Fibroblast of lung (primary cell): ENCODE results near the gene DNALI1. TPM values are rescaled to one million over a fixed set of nuclear protein-coding genes. Genes with fewer than 3 reads are reported as not detected.

Experiments used
- DNase-seq, 2 donors: peaks; one replicate each; pipeline versions ENCODE4 v3.0.0 to v3.0.0-alpha.2; 2010; ENCODE audit warnings: low read depth in 2 of 2
- H2AFZ ChIP-seq: 2 replicates; pipeline ENCODE4 v1.5.1; 2012; ENCODE audit warnings: low read length, control low read depth, inconsistent platforms
- H3K27ac ChIP-seq: 2 replicates; pipeline ENCODE4 v1.5.1; 2011; ENCODE audit warnings: low read length, control low read depth; ENCODE audit not compliant: insufficient read depth
- H3K27me3 ChIP-seq: 2 replicates; pipeline ENCODE4 v1.5.1; 2011; ENCODE audit warnings: mild to moderate bottlenecking, low read length; ENCODE audit not compliant: control insufficient read depth, insufficient read depth
- H3K36me3 ChIP-seq: 2 replicates; pipeline ENCODE4 v1.5.1; 2011; ENCODE audit warnings: low read length; ENCODE audit not compliant: control insufficient read depth, insufficient read depth
- H3K4me1 ChIP-seq: 2 replicates; pipeline ENCODE4 v1.5.1; 2011; ENCODE audit warnings: low read length; ENCODE audit not compliant: control insufficient read depth, insufficient read depth; ENCODE audit errors: extremely low read depth
- H3K4me2 ChIP-seq: 2 replicates; pipeline ENCODE4 v1.5.1; 2011; ENCODE audit warnings: low read length, control low read depth; ENCODE audit not compliant: insufficient read depth; ENCODE audit errors: extremely low read depth
- H3K4me3 ChIP-seq, 4 experiments: fragments of 200-600 bp in 1 of 4; sonication (generic) in 1 of 4; replicated peaks in 1 of 4; 2 replicates each; pipeline ENCODE4 v1.5.1; 2011 to 2016; ENCODE audit warnings: low read length in 4 of 4, low read depth in 3 of 4, mild to moderate bottlenecking in 3 of 4, control low read depth in 2 of 4, inconsistent platforms in 1 of 4, mixed read lengths in 1 of 4; ENCODE audit not compliant: insufficient read depth in 1 of 4; ENCODE audit errors: control extremely low read depth in 1 of 4
- H3K79me2 ChIP-seq: 2 replicates; pipeline ENCODE4 v1.5.1; 2012; ENCODE audit warnings: mild to moderate bottlenecking, low read length, inconsistent platforms; ENCODE audit not compliant: control insufficient read depth, insufficient read depth
- H3K9ac ChIP-seq: 2 replicates; pipeline ENCODE4 v1.5.1; 2011; ENCODE audit warnings: mild to moderate bottlenecking, low read length, control low read depth; ENCODE audit not compliant: insufficient read depth
- H3K9me3 ChIP-seq: 2 replicates; pipeline ENCODE4 v1.5.1; 2012; ENCODE audit warnings: low read depth, low read length; ENCODE audit not compliant: control insufficient read depth, insufficient read depth
- H4K20me1 ChIP-seq: 2 replicates; pipeline ENCODE4 v1.5.1; 2011; ENCODE audit warnings: low read length; ENCODE audit not compliant: control insufficient read depth, insufficient read depth; ENCODE audit errors: extremely low read depth
- CTCF ChIP-seq, 2 donors: IDR thresholded peaks in 1 of 2; conservative IDR thresholded peaks in 1 of 2; 1 replicate in 1 of 2; 2 replicates in 1 of 2; pipeline ENCODE4 v1.5.1; 2011 to 2012; ENCODE audit warnings: low read length in 2 of 2, control low read depth in 1 of 2, inconsistent platforms in 1 of 2, low read depth in 1 of 2, mild to moderate bottlenecking in 1 of 2
- EZH2 ChIP-seq: IDR thresholded peaks from 2 replicates; pipeline ENCODE4 v1.5.1; 2012; ENCODE audit warnings: low read length, control low read depth, mild to moderate bottlenecking; ENCODE audit errors: missing control alignments
- polyA minus RNA-seq: library from RNA; depleted of rRNA, polyadenylated mRNA; stranded (reverse); fragments of >200 nt; gene quantifications from 2 replicates; pipeline ENCODE4 v1.2.3, GENCODE V29; 2011; ENCODE audit warnings: low replicate concordance
- polyA plus RNA-seq, 2 donors: library from polyadenylated mRNA; depleted of rRNA in 1 of 2; stranded (reverse) in 1 of 2; unstranded in 1 of 2; fragments of >200 nt; gene quantifications; 2 replicates each; pipeline ENCODE4 v1.2.1, GENCODE V29; 2011 to 2012; ENCODE audit warnings: missing spikeins in 1 of 2
- total RNA-seq: library from RNA; depleted of rRNA; stranded (reverse); fragments of >200 nt; gene quantifications from 2 replicates; pipeline ENCODE4 v1.2.1, GENCODE V29; 2014

Gene DNALI1
- total RNA-seq (3.6 and 5.0 TPM in 2 replicates), polyA plus RNA-seq (8.3 and 13.4 TPM in 2 replicates), polyA minus RNA-seq (5.5 and 18.9 TPM in 2 replicates)
- polyA plus RNA-seq (2012), result 20.5 and 23.2 TPM in 2 replicates

DNA sequence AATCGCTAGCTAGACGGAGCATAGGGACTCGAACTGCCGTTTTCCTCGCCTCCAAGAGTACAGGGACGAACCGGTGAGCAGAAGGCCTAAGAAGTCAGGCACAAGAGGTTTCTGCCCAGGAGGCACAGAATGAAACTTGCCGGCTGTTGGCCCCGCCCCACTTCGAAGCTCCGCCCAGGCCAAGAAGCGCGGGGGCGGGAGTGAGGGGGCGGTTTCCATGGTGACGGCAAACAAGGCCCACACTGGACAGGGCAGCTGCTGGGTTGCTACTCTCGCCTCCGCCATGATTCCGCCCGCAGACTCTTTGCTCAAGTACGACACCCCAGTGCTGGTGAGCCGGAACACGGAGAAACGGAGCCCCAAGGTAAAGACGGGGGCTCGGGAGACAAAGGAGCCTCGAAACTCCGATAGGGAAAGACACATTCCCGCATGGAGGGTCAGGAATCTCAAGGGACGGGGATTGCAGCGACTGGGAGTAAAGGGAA is at the start of gene DNALI1:
DNALI1 (plus strand) TSS at position 229 of the 485 bp plus-strand sequence; CDS start at position 284, 55 bp downstream.
- Histone ChIP-seq H4K20me1 (no peaks in the 10 kb centered on the region), H3K9ac (peak within 1 kb of the TSS; percentile 59), H3K36me3 (peaks cover 1% of the 10 kb centered on the region), H2AFZ (peak within 1 kb of the TSS; percentile 87), H3K27ac (peak within 1 kb of the TSS; percentile 62), H3K9me3 (no peaks in the 10 kb centered on the region), H3K4me2 (peak within 1 kb of the TSS; percentile 84), H3K4me3 (peak within 1 kb of the TSS; percentile 22 to 81 (median 46)), H3K27me3 (no peaks in the 10 kb centered on the region), H3K79me2 (peaks cover 23% of the 10 kb centered on the region), H3K4me1 (peaks cover 17% of the 10 kb centered on the region)
- TF ChIP-seq CTCF (conservative IDR thresholded peaks at IDR 0.05 in 1 of 2, IDR thresholded peaks at IDR 0.05 in 1 of 2; ENCODE audit: low read depth in 1 of 2, low read length in 2 of 2), result no peak
- no peak for TF ChIP-seq EZH2
- peak; percentile 87 to 92 for DNase-seq

DNA sequence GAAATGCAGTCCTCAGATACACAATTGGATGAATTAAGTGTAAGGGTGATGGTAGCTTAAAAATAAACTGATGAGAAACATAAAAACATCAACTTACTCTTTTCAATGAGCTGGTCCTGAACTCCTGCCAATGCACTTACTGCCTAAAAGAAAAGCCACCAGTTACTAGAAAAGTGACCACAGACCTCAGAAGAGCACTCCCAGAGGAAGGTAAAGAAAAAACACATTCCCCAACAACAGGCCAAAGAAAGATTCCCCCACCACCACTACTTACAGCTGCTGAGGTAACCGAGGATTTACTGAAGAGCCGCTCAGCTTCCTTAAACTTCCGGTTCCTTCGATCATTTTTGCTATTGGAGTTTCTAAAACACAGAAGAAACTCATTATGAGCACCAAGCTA is 47.6 kb upstream of the DNALI1 start:
- no peak overlapping the region for H3K9ac ChIP-seq
- H3K27me3 ChIP-seq, result no peaks in the 10 kb centered on the region
- peaks cover 2% of the 10 kb centered on the region for H3K36me3 ChIP-seq
- H4K20me1 ChIP-seq, result no peaks in the 10 kb centered on the region
- TF ChIP-seq CTCF (conservative IDR thresholded peaks at IDR 0.05 in 1 of 2, IDR thresholded peaks at IDR 0.05 in 1 of 2; ENCODE audit: low read depth in 1 of 2, low read length in 2 of 2) (peak; percentile 14 to 37), EZH2 (no peak)
- no peak overlapping the region for H3K4me2 ChIP-seq
- no peaks in the 10 kb centered on the region for H3K9me3 ChIP-seq
- H3K27ac ChIP-seq, result no peak overlapping the region
- no peak overlapping the region for H2AFZ ChIP-seq
- no peaks in the 10 kb centered on the region for H3K4me1 ChIP-seq
- no peak overlapping the region for H3K4me3 ChIP-seq
- DNase-seq, result peak in 1 of 2 donors; percentile 54
- peaks cover 15% of the 10 kb centered on the region for H3K79me2 ChIP-seq

- DNase-seq, result peak in 1 of 2 donors; percentile 12
Measured at GRCh38 chr1:37513795-37514349, 42.9 kb upstream of the DNALI1 start.

More at GRCh38 chr1:37513795-37514349, 42.9 kb upstream of the DNALI1 start:
- TF ChIP-seq EZH2, result no peak
- no peak for TF ChIP-seq CTCF (conservative IDR thresholded peaks at IDR 0.05 in 1 of 2, IDR thresholded peaks at IDR 0.05 in 1 of 2; ENCODE audit: low read depth in 1 of 2, low read length in 2 of 2)
- Histone ChIP-seq H3K9ac (peak overlapping the region; percentile 58), H3K9me3 (no peaks in the 10 kb centered on the region), H3K4me3 (peak overlapping the region; percentile 83 to 90 (median 85)), H3K4me2 (peak overlapping the region; percentile 94), H3K27ac (peak overlapping the region; percentile 72), H3K36me3 (no peaks in the 10 kb centered on the region), H3K27me3 (no peaks in the 10 kb centered on the region), H2AFZ (peak overlapping the region; percentile 41), H3K79me2 (peaks cover 15% of the 10 kb centered on the region), H3K4me1 (no peaks in the 10 kb centered on the region), H4K20me1 (no peaks in the 10 kb centered on the region)
